GM12878 (cell line): ENCODE data around the gene ATP2A1.

Source experiments
- CEBPB ChIP-seq, 2 experiments: fragments of 150-350 bp in 1 of 2; IDR thresholded peaks; 2 replicates each; pipeline ENCODE4 v1.6.1; 2012 to 2014; ENCODE audit warnings: low read depth in 2 of 2, low read length in 2 of 2, borderline replicate concordance in 1 of 2, inconsistent platforms in 1 of 2
- CHD2 ChIP-seq: IDR thresholded peaks from 2 replicates; pipeline ENCODE4 v1.6.1; 2011; ENCODE audit warnings: low read depth, low read length, improper control_type of control experiment, borderline replicate concordance
- MTA2 ChIP-seq: fragments of 450-650 bp; IDR thresholded peaks from 2 replicates; pipeline ENCODE4 v1.6.1; 2016; ENCODE audit warnings: low read depth, mild to moderate bottlenecking, moderate library complexity
- MXI1 ChIP-seq: fragments of 150-350 bp; IDR thresholded peaks from 2 replicates; pipeline ENCODE4 v1.6.1; 2011; ENCODE audit warnings: low read depth, mild to moderate bottlenecking, inconsistent platforms, low read length, improper control_type of control experiment
- RAD21 ChIP-seq: IDR thresholded peaks from 2 replicates; pipeline ENCODE4 v1.6.1; 2011; ENCODE audit warnings: mild to moderate bottlenecking, low read depth, low read length, moderate library complexity; ENCODE audit not compliant: insufficient read depth
- RB1 ChIP-seq: fragments of 450-650 bp; formaldehyde crosslinking; IDR thresholded peaks from 2 replicates; pipeline ENCODE4 v1.6.1; 2017; ENCODE audit warnings: mild to moderate bottlenecking, borderline replicate concordance
- SIN3A ChIP-seq: IDR thresholded peaks from 2 replicates; pipeline ENCODE4 v1.6.1; 2012; ENCODE audit warnings: low read depth, low read length, improper control_type of control experiment
- SMC3 ChIP-seq: IDR thresholded peaks from 2 replicates; pipeline ENCODE4 v1.6.1; 2011; ENCODE audit warnings: low read length, improper control_type of control experiment, borderline replicate concordance
- SP1 ChIP-seq: IDR thresholded peaks from one replicate; pipeline ENCODE4 v1.6.1; 2011; ENCODE audit warnings: low read depth, low read length
- SUPT20H ChIP-seq: IDR thresholded peaks from 2 replicates; pipeline ENCODE4 v1.6.1; 2011; ENCODE audit warnings: low read depth, mild to moderate bottlenecking, low read length, moderate library complexity, borderline replicate concordance; ENCODE audit not compliant: control insufficient read depth
- SUZ12 ChIP-seq: fragments of 200-600 bp; sonication (generic); IDR thresholded peaks from one replicate; pipeline ENCODE4 v1.6.1; 2018; ENCODE audit warnings: antibody characterized with exemption, mild to moderate bottlenecking; ENCODE audit not compliant: unreplicated experiment
- ZNF24 ChIP-seq: fragments of 450-650 bp; IDR thresholded peaks from 2 replicates; pipeline ENCODE4 v1.6.1; 2017; ENCODE audit warnings: antibody characterized with exemption, mild to moderate bottlenecking
- TF ChIP-seq, protein P1 (sequence below), 3 experiments: IDR thresholded peaks in 2 of 3; conservative IDR thresholded peaks in 1 of 3; 2 replicates each; pipeline ENCODE4 v1.5.1; 2011; ENCODE audit warnings: low read depth in 3 of 3, low read length in 3 of 3, mild to moderate bottlenecking in 3 of 3, control low read depth in 2 of 3, moderate library complexity in 2 of 3, inconsistent platforms in 1 of 3, mixed read lengths in 1 of 3; ENCODE audit not compliant: control insufficient read depth in 2 of 3, insufficient read depth in 1 of 3; ENCODE audit errors: extremely low read depth in 1 of 3

DNA sequence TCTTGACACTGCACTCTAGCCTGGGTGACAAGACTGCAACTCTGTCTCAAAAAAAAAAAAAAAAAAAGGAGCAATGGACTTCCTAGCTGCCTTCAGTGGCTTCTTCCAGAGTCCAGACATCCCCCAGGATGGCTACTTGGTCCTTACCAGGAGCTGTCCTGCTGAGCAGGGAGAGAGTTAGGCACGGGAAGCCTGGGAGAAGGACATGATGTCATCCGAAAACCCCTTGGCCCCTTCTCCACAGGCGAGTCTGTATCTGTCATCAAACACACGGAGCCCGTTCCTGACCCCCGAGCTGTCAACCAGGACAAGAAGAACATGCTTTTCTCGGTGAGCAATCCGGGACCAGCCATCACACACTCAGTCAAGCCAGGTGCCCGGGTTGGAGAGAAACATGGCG, 8.7 kb downstream of the ATP2A1 start:
- no peak for TF ChIP-seq ZNF24
- TF ChIP-seq SMC3: no peak
- TF ChIP-seq CEBPB (IDR thresholded peaks at IDR 0.05; ENCODE audit: borderline replicate concordance in 1 of 2, low read depth in 2 of 2, low read length in 2 of 2): no peak
- TF ChIP-seq MTA2: no peak
- no peak for TF ChIP-seq RB1
- TF ChIP-seq SIN3A: no peak
- TF ChIP-seq SP1: no peak
- TF ChIP-seq CHD2: no peak
- TF ChIP-seq, protein P1, sequence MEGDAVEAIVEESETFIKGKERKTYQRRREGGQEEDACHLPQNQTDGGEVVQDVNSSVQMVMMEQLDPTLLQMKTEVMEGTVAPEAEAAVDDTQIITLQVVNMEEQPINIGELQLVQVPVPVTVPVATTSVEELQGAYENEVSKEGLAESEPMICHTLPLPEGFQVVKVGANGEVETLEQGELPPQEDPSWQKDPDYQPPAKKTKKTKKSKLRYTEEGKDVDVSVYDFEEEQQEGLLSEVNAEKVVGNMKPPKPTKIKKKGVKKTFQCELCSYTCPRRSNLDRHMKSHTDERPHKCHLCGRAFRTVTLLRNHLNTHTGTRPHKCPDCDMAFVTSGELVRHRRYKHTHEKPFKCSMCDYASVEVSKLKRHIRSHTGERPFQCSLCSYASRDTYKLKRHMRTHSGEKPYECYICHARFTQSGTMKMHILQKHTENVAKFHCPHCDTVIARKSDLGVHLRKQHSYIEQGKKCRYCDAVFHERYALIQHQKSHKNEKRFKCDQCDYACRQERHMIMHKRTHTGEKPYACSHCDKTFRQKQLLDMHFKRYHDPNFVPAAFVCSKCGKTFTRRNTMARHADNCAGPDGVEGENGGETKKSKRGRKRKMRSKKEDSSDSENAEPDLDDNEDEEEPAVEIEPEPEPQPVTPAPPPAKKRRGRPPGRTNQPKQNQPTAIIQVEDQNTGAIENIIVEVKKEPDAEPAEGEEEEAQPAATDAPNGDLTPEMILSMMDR (IDR thresholded peaks at IDR 0.05 in 2 of 3, conservative IDR thresholded peaks at IDR 0.05 in 1 of 3; ENCODE audit: control insufficient read depth in 2 of 3, extremely low read depth in 1 of 3, insufficient read depth in 1 of 3, low read depth in 3 of 3, low read length in 3 of 3): no peak
- TF ChIP-seq SUZ12: no peak
- no peak for TF ChIP-seq MXI1
- no peak for TF ChIP-seq SUPT20H
- no peak for TF ChIP-seq RAD21
